Femur (tissue), 1 donor: Measurements from ENCODE around the gene NSD1.
"Not testable (repeated sequence)": the region's sequence is repeated elsewhere in the genome, so short reads cannot be mapped to it uniquely, and the experiment has no call there.

ENCODE experiments used
- DNase-seq: peaks from one replicate; pipeline ENCODE4 v3.0.0-alpha.2; 2017

NSD1 gene

GRCh38 chr5:177128551-177128981 lies 5.0 kb upstream of the NSD1 start:
- DNase-seq, result no peak

- no peak for DNase-seq
Measured at GRCh38 chr5:177130211-177131018, 3.2 kb upstream of the NSD1 start.

GRCh38 chr5:177131019-177131320 lies 2.6 kb upstream of the NSD1 start:
- no peak for DNase-seq

- no peak for DNase-seq
Measured at GRCh38 chr5:177131352-177132135, 2.0 kb upstream of the NSD1 start.

- DNase-seq, result peak; percentile 58
Measured at GRCh38 chr5:177132136-177133095, 1.2 kb upstream of the NSD1 start.

- peak; percentile 70 for DNase-seq
Measured at GRCh38 chr5:177133853-177134696, 502 bp downstream of the NSD1 start.

- no peak for DNase-seq
Measured at GRCh38 chr5:177134697-177135225, 1.2 kb downstream of the NSD1 start.

- DNase-seq, result no peak
Measured at GRCh38 chr5:177140312-177140711, 6.7 kb downstream of the NSD1 start.

- no peak for DNase-seq
Measured at GRCh38 chr5:177141496-177141895, 7.9 kb downstream of the NSD1 start.

GRCh38 chr5:177142098-177142611 lies 8.6 kb downstream of the NSD1 start:
- no peak for DNase-seq

- DNase-seq, result no peak
Measured at GRCh38 chr5:177142778-177143177, 9.2 kb downstream of the NSD1 start.

GRCh38 chr5:177146891-177147638 lies 13.5 kb downstream of the NSD1 start:
- DNase-seq, result no peak

- DNase-seq, result not testable (repeated sequence)
Measured at GRCh38 chr5:177150061-177150460, 16.5 kb downstream of the NSD1 start.

GRCh38 chr5:177154003-177154643 lies 20.6 kb downstream of the NSD1 start:
- no peak for DNase-seq

- no peak for DNase-seq
Measured at GRCh38 chr5:177162379-177162778, 28.8 kb downstream of the NSD1 start.

GRCh38 chr5:177163500-177163899 lies 29.9 kb downstream of the NSD1 start:
- DNase-seq, result no peak

GRCh38 chr5:177169271-177169670 lies 35.7 kb downstream of the NSD1 start:
- DNase-seq, result no peak

GRCh38 chr5:177171961-177172360 lies 38.4 kb downstream of the NSD1 start:
- no peak for DNase-seq

GRCh38 chr5:177175336-177175735 lies 41.8 kb downstream of the NSD1 start:
- no peak for DNase-seq

GRCh38 chr5:177176175-177176711 lies 42.7 kb downstream of the NSD1 start:
- no peak for DNase-seq
